GM21576 (cell line): Measurements from ENCODE around the gene BAG5.
"Not testable (repeated sequence)": the region's sequence is repeated elsewhere in the genome, so short reads cannot be mapped to it uniquely, and the experiment has no call there.

Experiments
- ATAC-seq: cut with Tn5 transposase; IDR thresholded peaks from one replicate; pipeline ENCODE4 v1.9.1; 2021; ENCODE audit warnings: mild to moderate bottlenecking, moderate library complexity; ENCODE audit not compliant: unreplicated experiment

Gene BAG5

GRCh38 chr14:103525430-103526246 is 36.8 kb downstream of the BAG5 start:
- ATAC-seq, result not testable (repeated sequence)

GRCh38 chr14:103524002-103524935 is 38.2 kb downstream of the BAG5 start:
- ATAC-seq, result no peak

- no peak for ATAC-seq
Measured at GRCh38 chr14:103523575-103523954, 38.9 kb downstream of the BAG5 start.

- no peak for ATAC-seq
Measured at GRCh38 chr14:103522649-103523574, 39.5 kb downstream of the BAG5 start, which contains the start of gene CKB. Gene CKB, minus strand, starts transcription at chr14:103522830. Its CDS starts 337 bp downstream, at chr14:103522493.

- no peak for ATAC-seq
Measured at GRCh38 chr14:103521951-103522563, 40.4 kb downstream of the BAG5 start.

- no peak for ATAC-seq
Measured at GRCh38 chr14:103521438-103521950, 41.0 kb downstream of the BAG5 start.

- ATAC-seq, result peak; percentile 50
Measured at GRCh38 chr14:103520657-103521437, 41.6 kb downstream of the BAG5 start.

- no peak for ATAC-seq
Measured at GRCh38 chr14:103520269-103520656, 42.2 kb downstream of the BAG5 start.

GRCh38 chr14:103519837-103520212 is 42.6 kb downstream of the BAG5 start:
- ATAC-seq, result no peak

- ATAC-seq, result no peak
Measured at GRCh38 chr14:103519043-103519836, 43.2 kb downstream of the BAG5 start.

GRCh38 chr14:103518422-103519042 is 43.9 kb downstream of the BAG5 start:
- ATAC-seq, result no peak

GRCh38 chr14:103517721-103518421 is 44.6 kb downstream of the BAG5 start:
- no peak for ATAC-seq

GRCh38 chr14:103517174-103517566 is 45.3 kb downstream of the BAG5 start:
- ATAC-seq, result no peak

GRCh38 chr14:103516426-103517173 is 45.9 kb downstream of the BAG5 start:
- no peak for ATAC-seq

- ATAC-seq, result no peak
Measured at GRCh38 chr14:103514596-103515421, 47.6 kb downstream of the BAG5 start.
